ENCODE results near the gene ESRRB. TPM values are rescaled to one million over a fixed set of nuclear protein-coding genes. Genes with fewer than 3 reads are reported as not detected.
A peak's percentile ranks its signal among the peaks of the same experiment; 100 is the strongest.

The ESRRB gene
- total RNA-seq, 1 donor from 2014 or later = 0.17 TPM

GRCh38 chr14:76539130-76539529, 163.2 kb downstream of the ESRRB start:
- no peak for DNase-seq (ENCODE audit: low read depth)
- TF ChIP-seq CTCF (conservative IDR thresholded peaks at IDR 0.05; ENCODE audit: low read depth, low read length) = no peak
- H3K4me3 ChIP-seq (ENCODE audit: low read depth, low read length) = no peak overlapping the region

- TF ChIP-seq CTCF (conservative IDR thresholded peaks at IDR 0.05; ENCODE audit: low read depth, low read length) = no peak
- no peak overlapping the region for H3K4me3 ChIP-seq (ENCODE audit: low read depth, low read length)
These were observed 165.8 kb downstream of the ESRRB start for GRCh38 chr14:76541594-76542219.

GRCh38 chr14:76546426-76547221, 170.7 kb downstream of the ESRRB start:
- peak; percentile 57 for TF ChIP-seq CTCF (conservative IDR thresholded peaks at IDR 0.05; ENCODE audit: low read depth, low read length)
- no peak overlapping the region for H3K4me3 ChIP-seq (ENCODE audit: low read depth, low read length)
- DNase-seq (ENCODE audit: low read depth) = no peak

More at GRCh38 chr14:76541594-76542219, 165.8 kb downstream of the ESRRB start:
- no peak for DNase-seq (ENCODE audit: low read depth)

- DNase-seq (ENCODE audit: low read depth) = no peak
- H3K4me3 ChIP-seq (ENCODE audit: low read depth, low read length) = no peak overlapping the region
- no peak for TF ChIP-seq CTCF (conservative IDR thresholded peaks at IDR 0.05; ENCODE audit: low read depth, low read length)
These were observed 171.9 kb downstream of the ESRRB start for GRCh38 chr14:76547831-76548230.

GRCh38 chr14:76550534-76550933, 174.6 kb downstream of the ESRRB start:
- no peak for DNase-seq (ENCODE audit: low read depth)
- no peak for TF ChIP-seq CTCF (conservative IDR thresholded peaks at IDR 0.05; ENCODE audit: low read depth, low read length)
- no peak overlapping the region for H3K4me3 ChIP-seq (ENCODE audit: low read depth, low read length)

- DNase-seq (ENCODE audit: low read depth) = no peak
- TF ChIP-seq CTCF (conservative IDR thresholded peaks at IDR 0.05; ENCODE audit: low read depth, low read length) = no peak
- no peak overlapping the region for H3K4me3 ChIP-seq (ENCODE audit: low read depth, low read length)
These were observed 175.2 kb downstream of the ESRRB start for GRCh38 chr14:76551116-76551515.

Other genes with a start within 250 kb of the ESRRB start
- gene GPATCH2L, start 224.2 kb upstream of the ESRRB start, total RNA-seq = 25.4 and 44.2 TPM in 2 replicates